ENCODE results near the gene GGN. TPM values are rescaled to one million over a fixed set of nuclear protein-coding genes. Genes with fewer than 3 reads are reported as not detected.

The GGN gene
- total RNA-seq, 1 experiment from 2014 or later: 1.4 TPM

GRCh38 chr19:38360839-38361631, 26.8 kb downstream of the GGN start:
- Mint-ChIP-seq H3K4me3 (ENCODE audit: unreplicated experiment) (peak overlapping the region; percentile 80), H3K9me3 (ENCODE audit: unreplicated experiment) (no peaks in the 10 kb centered on the region), H3K4me1 (ENCODE audit: insufficient read depth, unreplicated experiment) (no peaks in the 10 kb centered on the region), H3K27ac (ENCODE audit: low read depth, unreplicated experiment) (no peak overlapping the region), H3K36me3 (ENCODE audit: insufficient read depth, unreplicated experiment) (no peaks in the 10 kb centered on the region), H3K27me3 (ENCODE audit: insufficient read depth, unreplicated experiment) (peaks cover 35% of the 10 kb centered on the region)
- no peak for DNase-seq (ENCODE audit: unreplicated experiment)
- ChIA-PET POLR2A (interaction anchor here (1.0 to 2.2 kb wide), 3 partner anchors 10 to 57 kb away, joined by 6 to 10 read pairs (median 8); partner anchors contain the start of genes C19orf33 and PSMD8), CTCF (interaction anchor here (0.6 to 1.2 kb wide), 5 partner anchors 9 to 761 kb away, joined by 3 to 6 read pairs (median 3); partner anchors contain the start of genes MRPS12 and SARS2)
- intact Hi-C loops (cut with micrococcal nuclease): loop anchor here (1.0 kb wide), 1 partner anchor 9 kb away; no protein-coding TSS in a partner anchor
- TF ChIP-seq CTCF (IDR thresholded peaks at IDR 0.05; ENCODE audit: unreplicated experiment): no peak
- no TSS peak for BruUV-seq (replicated peaks)

- H3K27me3 Mint-ChIP-seq (ENCODE audit: insufficient read depth, unreplicated experiment): peaks cover 39% of the 10 kb centered on the region
- CTCF ChIA-PET: interaction anchor here (0.7 to 1.2 kb wide), 3 partner anchors 61 to 570 kb away, joined by 3 to 4 read pairs (median 3); partner anchors contain the start of genes MRPS12 and SARS2
- no peaks in the 10 kb centered on the region for H3K9me3 Mint-ChIP-seq (ENCODE audit: unreplicated experiment)
- DNase-seq (ENCODE audit: unreplicated experiment): no peak
- BruUV-seq (replicated peaks): no TSS peak
- POLR2A ChIA-PET: interaction anchor here (1.5 to 2.2 kb wide), 2 partner anchors 9 to 14 kb away, joined by 6 to 10 read pairs; partner anchors contain the start of gene PSMD8
- intact Hi-C loops (cut with micrococcal nuclease): no loop called here
- peak overlapping the region; percentile 80 for H3K4me3 Mint-ChIP-seq (ENCODE audit: unreplicated experiment)
- no peak for TF ChIP-seq CTCF (IDR thresholded peaks at IDR 0.05; ENCODE audit: unreplicated experiment)
- no peak overlapping the region for H3K27ac Mint-ChIP-seq (ENCODE audit: low read depth, unreplicated experiment)
- H3K36me3 Mint-ChIP-seq (ENCODE audit: insufficient read depth, unreplicated experiment): no peaks in the 10 kb centered on the region
- no peaks in the 10 kb centered on the region for H3K4me1 Mint-ChIP-seq (ENCODE audit: insufficient read depth, unreplicated experiment)
Observed at GRCh38 chr19:38360351-38360750, 27.5 kb downstream of the GGN start.

GRCh38 chr19:38359242-38360021, 28.4 kb downstream of the GGN start:
- no peak for DNase-seq (ENCODE audit: unreplicated experiment)

More at GRCh38 chr19:38359242-38360021, 28.4 kb downstream of the GGN start:
- Mint-ChIP-seq H3K9me3 (ENCODE audit: unreplicated experiment) (no peaks in the 10 kb centered on the region), H3K36me3 (ENCODE audit: insufficient read depth, unreplicated experiment) (no peaks in the 10 kb centered on the region), H3K4me3 (ENCODE audit: unreplicated experiment) (no peak overlapping the region), H3K27me3 (ENCODE audit: insufficient read depth, unreplicated experiment) (peaks cover 39% of the 10 kb centered on the region), H3K4me1 (ENCODE audit: insufficient read depth, unreplicated experiment) (no peaks in the 10 kb centered on the region), H3K27ac (ENCODE audit: low read depth, unreplicated experiment) (no peak overlapping the region)
- ChIA-PET CTCF (no interaction called here), POLR2A (interaction anchor here (1.5 to 2.2 kb wide), 2 partner anchors 9 to 15 kb away, joined by 6 to 10 read pairs; partner anchors contain the start of gene PSMD8)
- no peak for TF ChIP-seq CTCF (IDR thresholded peaks at IDR 0.05; ENCODE audit: unreplicated experiment)
- intact Hi-C loops (cut with micrococcal nuclease): no loop called here
- BruUV-seq (replicated peaks): no TSS peak
